ENCODE results near the gene PPP6R3. TPM values are rescaled to one million over a fixed set of nuclear protein-coding genes. Genes with fewer than 3 reads are reported as not detected.

Gene PPP6R3
- total RNA-seq, 3 donors from 2014 or later (not counting 1 experiment from before 2014, with no cell fraction given) = 148 to 176 (median 149) TPM

DNA sequence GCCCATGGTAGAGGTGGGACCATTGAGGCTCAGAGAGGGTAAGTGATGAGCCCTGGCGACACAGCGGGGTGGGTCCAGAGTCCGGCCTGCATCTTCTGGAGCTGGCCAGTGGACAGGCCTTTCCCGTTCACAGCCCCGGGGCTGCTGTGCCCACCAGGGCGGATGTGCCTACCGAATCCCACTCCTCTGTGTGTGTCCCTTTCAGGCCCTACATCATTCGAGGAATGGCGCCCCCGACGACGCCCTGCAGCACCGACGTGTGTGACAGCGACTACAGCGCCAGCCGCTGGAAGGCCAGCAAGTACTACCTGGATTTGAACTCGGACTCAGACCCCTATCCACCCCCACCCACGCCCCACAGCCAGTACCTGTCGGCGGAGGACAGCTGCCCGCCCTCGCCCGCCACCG, 11.9 kb upstream of the PPP6R3 start:
- ATAC-seq (no peak), DNase-seq (no peak)
- TF ChIP-seq, protein P1, sequence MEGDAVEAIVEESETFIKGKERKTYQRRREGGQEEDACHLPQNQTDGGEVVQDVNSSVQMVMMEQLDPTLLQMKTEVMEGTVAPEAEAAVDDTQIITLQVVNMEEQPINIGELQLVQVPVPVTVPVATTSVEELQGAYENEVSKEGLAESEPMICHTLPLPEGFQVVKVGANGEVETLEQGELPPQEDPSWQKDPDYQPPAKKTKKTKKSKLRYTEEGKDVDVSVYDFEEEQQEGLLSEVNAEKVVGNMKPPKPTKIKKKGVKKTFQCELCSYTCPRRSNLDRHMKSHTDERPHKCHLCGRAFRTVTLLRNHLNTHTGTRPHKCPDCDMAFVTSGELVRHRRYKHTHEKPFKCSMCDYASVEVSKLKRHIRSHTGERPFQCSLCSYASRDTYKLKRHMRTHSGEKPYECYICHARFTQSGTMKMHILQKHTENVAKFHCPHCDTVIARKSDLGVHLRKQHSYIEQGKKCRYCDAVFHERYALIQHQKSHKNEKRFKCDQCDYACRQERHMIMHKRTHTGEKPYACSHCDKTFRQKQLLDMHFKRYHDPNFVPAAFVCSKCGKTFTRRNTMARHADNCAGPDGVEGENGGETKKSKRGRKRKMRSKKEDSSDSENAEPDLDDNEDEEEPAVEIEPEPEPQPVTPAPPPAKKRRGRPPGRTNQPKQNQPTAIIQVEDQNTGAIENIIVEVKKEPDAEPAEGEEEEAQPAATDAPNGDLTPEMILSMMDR (IDR thresholded peaks at IDR 0.05) = no peak

DNA sequence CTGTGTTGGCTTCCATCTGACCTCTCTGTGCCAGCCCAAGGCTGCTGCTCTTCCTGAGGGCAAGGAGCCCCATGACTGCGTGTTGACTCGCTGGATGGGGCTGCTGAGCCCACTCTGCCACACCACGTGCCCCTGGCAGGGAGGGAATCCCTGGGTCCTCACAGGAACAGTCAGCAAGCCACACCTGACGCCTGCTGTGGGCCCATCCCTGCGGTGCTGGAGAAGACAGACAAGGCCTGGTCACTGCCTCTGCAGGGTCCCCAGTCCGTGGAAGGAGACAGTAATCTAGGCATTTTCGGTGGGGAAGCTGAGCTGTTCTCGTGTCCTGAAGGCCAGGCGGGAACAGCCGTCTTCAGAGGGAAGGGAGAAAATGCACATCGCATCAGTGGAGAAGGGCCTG, 10.6 kb upstream of the PPP6R3 start:
- intact Hi-C loops (cut with micrococcal nuclease) = no loop called here
- Histone ChIP-seq H3K27me3 (ENCODE audit: control insufficient read depth, insufficient read depth, low read length) (no peaks in the 10 kb centered on the region), H3K36me3 (ENCODE audit: control insufficient read depth, insufficient read depth, low read length) (no peaks in the 10 kb centered on the region), H3K9me3 (ENCODE audit: control insufficient read depth, insufficient read depth, low read length) (no peaks in the 10 kb centered on the region), H3K27ac (ENCODE audit: low read length) (no peak overlapping the region), H3K4me1 (ENCODE audit: control insufficient read depth, insufficient read depth, low read length) (peaks cover 8% of the 10 kb centered on the region), H3K4me3 (ENCODE audit: low read length) (no peak overlapping the region)
- TF ChIP-seq, protein P1 (IDR thresholded peaks at IDR 0.05) = no peak
- H3K9me3 Mint-ChIP-seq = no peaks in the 10 kb centered on the region
- H3K36me3 Mint-ChIP-seq = no peaks in the 10 kb centered on the region
- DNase-seq = no peak
- no peak overlapping the region for H3K27ac Mint-ChIP-seq
- 94% methylated on average over 11 of the region's 11 CpGs for WGBS (ENCODE audit: insufficient coverage)
- no peak overlapping the region for H3K4me3 Mint-ChIP-seq
- no peaks in the 10 kb centered on the region for H3K27me3 Mint-ChIP-seq (ENCODE audit: low read depth in 2 of 2)
- ATAC-seq = no peak
- peaks cover 4 to 7% of the 10 kb centered on the region in 2 donors for H3K4me1 Mint-ChIP-seq

More for the DNA sequence above, 11.9 kb upstream of the PPP6R3 start:
- Histone ChIP-seq H3K27me3 (ENCODE audit: control insufficient read depth, insufficient read depth, low read length) (no peaks in the 10 kb centered on the region), H3K4me1 (ENCODE audit: control insufficient read depth, insufficient read depth, low read length) (peaks cover 8% of the 10 kb centered on the region), H3K27ac (ENCODE audit: low read length) (no peak overlapping the region), H3K9me3 (ENCODE audit: control insufficient read depth, insufficient read depth, low read length) (no peaks in the 10 kb centered on the region), H3K36me3 (ENCODE audit: control insufficient read depth, insufficient read depth, low read length) (no peaks in the 10 kb centered on the region), H3K4me3 (ENCODE audit: low read length) (no peak overlapping the region)
- H3K9me3 Mint-ChIP-seq = no peaks in the 10 kb centered on the region
- peaks cover 4 to 7% of the 10 kb centered on the region in 2 donors for H3K4me1 Mint-ChIP-seq
- H3K36me3 Mint-ChIP-seq = no peaks in the 10 kb centered on the region
- H3K27ac Mint-ChIP-seq = no peak overlapping the region
- intact Hi-C loops (cut with micrococcal nuclease) = no loop called here
- no peaks in the 10 kb centered on the region for H3K27me3 Mint-ChIP-seq (ENCODE audit: low read depth in 2 of 2)
- 95% methylated on average over 25 of the region's 25 CpGs for whole genome bisulfite sequencing (ENCODE audit: insufficient coverage)
- no peak overlapping the region for H3K4me3 Mint-ChIP-seq

DNA sequence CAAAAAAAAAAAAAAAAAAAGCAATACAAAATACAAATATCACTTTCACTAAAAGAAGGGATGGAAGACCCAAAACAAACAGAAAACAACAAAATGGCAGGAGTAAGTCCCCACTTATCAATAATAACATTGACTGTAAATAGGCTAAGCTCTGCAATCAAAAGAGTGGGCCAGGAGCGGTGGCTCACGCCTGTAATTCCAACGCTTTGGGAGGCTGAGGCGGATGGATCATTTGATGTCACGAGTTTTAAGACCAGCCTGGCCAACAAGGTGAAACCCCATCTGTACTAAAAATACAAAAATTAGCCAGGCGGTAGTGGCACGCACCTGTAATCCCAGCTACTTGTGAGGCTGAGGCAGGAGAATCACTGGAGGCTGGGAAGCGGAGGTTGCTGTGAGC, 9.8 kb upstream of the PPP6R3 start:
- TF ChIP-seq, protein P1 (IDR thresholded peaks at IDR 0.05) = no peak
- peaks cover 4 to 7% of the 10 kb centered on the region in 2 donors for H3K4me1 Mint-ChIP-seq
- intact Hi-C loops (cut with micrococcal nuclease) = no loop called here

DNA sequence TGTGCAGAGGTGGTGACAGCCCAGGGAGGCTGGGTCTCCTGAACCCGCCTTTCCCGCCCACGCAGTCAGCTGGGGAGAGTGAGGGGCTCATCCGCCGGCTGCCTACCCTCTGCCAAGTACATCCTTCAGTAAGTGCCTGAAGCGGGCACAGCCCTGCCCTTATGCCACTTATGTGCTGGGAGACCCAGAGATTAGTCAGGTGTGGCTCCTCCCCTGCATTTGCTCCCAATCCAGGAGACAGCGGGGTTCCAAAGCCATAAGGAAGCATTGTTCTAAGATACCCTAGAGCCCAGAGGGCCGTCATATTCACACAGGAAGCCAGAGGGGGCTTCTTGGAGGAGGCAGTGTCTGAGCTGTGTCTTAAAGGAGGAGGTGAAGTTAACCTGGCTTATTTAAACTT, 5.8 kb upstream of the PPP6R3 start:
- TF ChIP-seq, protein P1 (IDR thresholded peaks at IDR 0.05) = no peak
- intact Hi-C loops (cut with micrococcal nuclease) = no loop called here
- WGBS (ENCODE audit: insufficient coverage) = 87% methylated on average over 7 of the region's 8 CpGs

More for the DNA sequence above, 9.8 kb upstream of the PPP6R3 start:
- H3K27ac ChIP-seq (ENCODE audit: low read length) = no peak overlapping the region
- Mint-ChIP-seq H3K27ac (no peak overlapping the region), H3K27me3 (ENCODE audit: low read depth in 2 of 2) (no peaks in the 10 kb centered on the region), H3K36me3 (no peaks in the 10 kb centered on the region), H3K9me3 (no peaks in the 10 kb centered on the region), H3K4me3 (no peak overlapping the region)
- no peaks in the 10 kb centered on the region for H3K36me3 ChIP-seq (ENCODE audit: control insufficient read depth, insufficient read depth, low read length)
- no peak for DNase-seq
- 93% methylated on average over 8 of the region's 8 CpGs for WGBS (ENCODE audit: insufficient coverage)
- H3K27me3 ChIP-seq (ENCODE audit: control insufficient read depth, insufficient read depth, low read length) = no peaks in the 10 kb centered on the region
- peaks cover 8% of the 10 kb centered on the region for H3K4me1 ChIP-seq (ENCODE audit: control insufficient read depth, insufficient read depth, low read length)
- no peak overlapping the region for H3K4me3 ChIP-seq (ENCODE audit: low read length)
- no peak for ATAC-seq
- H3K9me3 ChIP-seq (ENCODE audit: control insufficient read depth, insufficient read depth, low read length) = no peaks in the 10 kb centered on the region

More for the DNA sequence above, 5.8 kb upstream of the PPP6R3 start:
- no peaks in the 10 kb centered on the region for H3K9me3 ChIP-seq (ENCODE audit: control insufficient read depth, insufficient read depth, low read length)
- DNase-seq (no peak), ATAC-seq (no peak)
- H3K4me1 Mint-ChIP-seq = peaks cover 0 to 2% of the 10 kb centered on the region in 2 donors
- H3K4me3 ChIP-seq (ENCODE audit: low read length) = no peak overlapping the region
- no peaks in the 10 kb centered on the region for H3K36me3 Mint-ChIP-seq
- peaks cover 4% of the 10 kb centered on the region for H3K4me1 ChIP-seq (ENCODE audit: control insufficient read depth, insufficient read depth, low read length)
- H3K4me3 Mint-ChIP-seq = no peak overlapping the region
- H3K27ac ChIP-seq (ENCODE audit: low read length) = no peak overlapping the region
- no peak overlapping the region for H3K27ac Mint-ChIP-seq
- H3K27me3 ChIP-seq (ENCODE audit: control insufficient read depth, insufficient read depth, low read length) = no peaks in the 10 kb centered on the region
- H3K36me3 ChIP-seq (ENCODE audit: control insufficient read depth, insufficient read depth, low read length) = no peaks in the 10 kb centered on the region
- no peaks in the 10 kb centered on the region for H3K27me3 Mint-ChIP-seq (ENCODE audit: low read depth in 2 of 2)
- H3K9me3 Mint-ChIP-seq = no peaks in the 10 kb centered on the region
